ENCODE data around the gene MYF6.

DNA sequence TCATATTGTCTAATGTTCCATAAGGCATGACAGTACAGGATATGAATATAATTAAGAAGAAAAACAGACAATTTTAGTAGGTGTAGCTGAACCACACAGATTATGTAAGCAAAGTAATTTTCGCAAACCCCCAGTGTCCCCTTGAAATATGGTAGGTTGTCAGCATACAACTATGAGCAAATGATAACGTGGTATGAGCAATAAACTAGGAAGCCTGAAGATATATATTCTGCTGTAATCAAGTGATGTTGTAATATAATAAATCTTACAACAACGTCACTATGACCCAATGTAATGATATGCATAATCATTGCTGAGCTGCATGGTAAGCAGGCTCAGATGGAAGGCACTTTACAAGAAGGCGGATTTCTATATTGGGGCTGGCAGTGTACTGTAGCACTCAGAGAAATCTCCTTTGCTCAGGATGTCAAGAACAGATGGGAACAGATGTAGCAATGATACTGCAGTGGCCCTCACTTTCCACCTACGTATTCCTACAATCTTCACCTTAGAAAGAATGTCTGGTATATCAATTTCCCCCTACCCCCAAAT, 47.8 kb upstream of the MYF6 start:
- TF ChIP-seq, protein P1, sequence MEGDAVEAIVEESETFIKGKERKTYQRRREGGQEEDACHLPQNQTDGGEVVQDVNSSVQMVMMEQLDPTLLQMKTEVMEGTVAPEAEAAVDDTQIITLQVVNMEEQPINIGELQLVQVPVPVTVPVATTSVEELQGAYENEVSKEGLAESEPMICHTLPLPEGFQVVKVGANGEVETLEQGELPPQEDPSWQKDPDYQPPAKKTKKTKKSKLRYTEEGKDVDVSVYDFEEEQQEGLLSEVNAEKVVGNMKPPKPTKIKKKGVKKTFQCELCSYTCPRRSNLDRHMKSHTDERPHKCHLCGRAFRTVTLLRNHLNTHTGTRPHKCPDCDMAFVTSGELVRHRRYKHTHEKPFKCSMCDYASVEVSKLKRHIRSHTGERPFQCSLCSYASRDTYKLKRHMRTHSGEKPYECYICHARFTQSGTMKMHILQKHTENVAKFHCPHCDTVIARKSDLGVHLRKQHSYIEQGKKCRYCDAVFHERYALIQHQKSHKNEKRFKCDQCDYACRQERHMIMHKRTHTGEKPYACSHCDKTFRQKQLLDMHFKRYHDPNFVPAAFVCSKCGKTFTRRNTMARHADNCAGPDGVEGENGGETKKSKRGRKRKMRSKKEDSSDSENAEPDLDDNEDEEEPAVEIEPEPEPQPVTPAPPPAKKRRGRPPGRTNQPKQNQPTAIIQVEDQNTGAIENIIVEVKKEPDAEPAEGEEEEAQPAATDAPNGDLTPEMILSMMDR (conservative IDR thresholded peaks at IDR 0.05 in 1 of 2, IDR thresholded peaks at IDR 0.05 in 1 of 2; ENCODE audit: low read depth in 1 of 2, low read length in 2 of 2), result no peak
- no peak for TF ChIP-seq EZH2 (IDR thresholded peaks at IDR 0.05; ENCODE audit: low read length, missing control alignments)
